GM23338 (cell line): ENCODE data around the gene KRT85. TPM values are rescaled to one million over a fixed set of nuclear protein-coding genes. Genes with fewer than 3 reads are reported as not detected.

Experiments
- ATAC-seq: fragments of 200-7000 bp; cut with Tn5 transposase; 3 replicates; pipeline ENCODE4 v1.9.1; 2020
- DNase-seq: peaks from one replicate; pipeline ENCODE4 v3.0.0-alpha.2; 2015; ENCODE audit warnings: low spot score
- H2AFZ ChIP-seq: fragments of 200-600 bp; sonication (generic); 2 replicates; pipeline ENCODE4 v1.8.0; 2016; ENCODE audit warnings: antibody characterized with exemption, mild to moderate bottlenecking, moderate library complexity
- H3F3A ChIP-seq: fragments of 200-600 bp; sonication (generic); replicated peaks from 2 replicates; pipeline ENCODE4 v1.8.0; 2017; ENCODE audit warnings: antibody characterized with exemption, mixed run types, low read depth
- H3K27ac ChIP-seq: fragments of 200-600 bp; sonication (generic); 2 replicates; pipeline ENCODE4 v1.6.1; 2016; ENCODE audit warnings: low read depth
- H3K27me3 ChIP-seq: fragments of 200-600 bp; sonication (generic); 2 replicates; pipeline ENCODE4 v1.8.0; 2016; ENCODE audit warnings: mild to moderate bottlenecking, mixed run types, moderate library complexity; ENCODE audit not compliant: insufficient read depth
- H3K36me3 ChIP-seq: fragments of 200-600 bp; sonication (generic); 2 replicates; pipeline ENCODE4 v1.8.0; 2016; ENCODE audit warnings: mild to moderate bottlenecking; ENCODE audit not compliant: insufficient read depth
- H3K4me1 ChIP-seq: fragments of 200-600 bp; sonication (generic); 2 replicates; pipeline ENCODE4 v1.8.0; 2016; ENCODE audit warnings: mild to moderate bottlenecking, moderate library complexity; ENCODE audit not compliant: insufficient read depth
- H3K4me2 ChIP-seq: fragments of 200-600 bp; sonication (generic); 2 replicates; pipeline ENCODE4 v1.7.1; 2017; ENCODE audit warnings: mixed run types
- H3K4me3 ChIP-seq: fragments of 200-600 bp; sonication (generic); 2 replicates; pipeline ENCODE4 v1.6.1; 2016; ENCODE audit warnings: mixed run types
- H3K79me2 ChIP-seq: fragments of 200-600 bp; sonication (generic); replicated peaks from 2 replicates; pipeline ENCODE4 v1.8.0; 2017; ENCODE audit warnings: mild to moderate bottlenecking; ENCODE audit not compliant: insufficient read depth
- H3K9me2 ChIP-seq: fragments of 200-600 bp; sonication (generic); 2 replicates; pipeline ENCODE4 v1.8.0; 2017; ENCODE audit not compliant: insufficient read depth
- H4K20me1 ChIP-seq: fragments of 200-600 bp; sonication (generic); replicated peaks from 2 replicates; pipeline ENCODE4 v1.8.0; 2017; ENCODE audit warnings: mild to moderate bottlenecking; ENCODE audit not compliant: insufficient read depth
- H3K27ac Mint-ChIP-seq: 2 replicates; pipeline ENCODE4 v1.8.0; 2020; ENCODE audit warnings: inconsistent platforms, mild to moderate bottlenecking, moderate library complexity, mixed read lengths
- H3K27me3 Mint-ChIP-seq: 3 replicates; pipeline ENCODE4 v1.8.0; 2022; ENCODE audit warnings: low read depth, mild to moderate bottlenecking, moderate library complexity, mixed read lengths, inconsistent platforms; ENCODE audit not compliant: insufficient read depth, poor library complexity
- H3K36me3 Mint-ChIP-seq: 3 replicates; pipeline ENCODE4 v1.8.0; 2021; ENCODE audit warnings: low read depth, mild to moderate bottlenecking, inconsistent platforms, moderate library complexity, mixed read lengths
- H3K4me1 Mint-ChIP-seq: 3 replicates; pipeline ENCODE4 v1.8.0; 2020; ENCODE audit warnings: mild to moderate bottlenecking, inconsistent platforms, mixed read lengths
- H3K4me3 Mint-ChIP-seq: 3 replicates; pipeline ENCODE4 v1.8.0; 2021; ENCODE audit warnings: moderate library complexity, mild to moderate bottlenecking, inconsistent platforms, mixed read lengths
- H3K9me3 Mint-ChIP-seq: 3 replicates; pipeline ENCODE4 v1.8.0; 2020; ENCODE audit warnings: moderate library complexity, mild to moderate bottlenecking, inconsistent platforms, mixed read lengths
- CREB1 ChIP-seq: fragments of 250-450 bp; sonication (Bioruptor Pico); IDR thresholded peaks from 2 replicates; pipeline ENCODE4 v1.5.0; 2020; ENCODE audit warnings: low read depth, mild to moderate bottlenecking, moderate library complexity
- ETS1 ChIP-seq: IDR thresholded peaks from 2 replicates; pipeline ENCODE4 v1.6.1; 2016; ENCODE audit warnings: antibody characterized with exemption
- EZH2 ChIP-seq: fragments of 200-600 bp; sonication (generic); IDR thresholded peaks from one replicate; pipeline ENCODE4 v1.8.0; 2017; ENCODE audit warnings: antibody characterized with exemption, mild to moderate bottlenecking, low read depth; ENCODE audit not compliant: unreplicated experiment
- JUNB ChIP-seq: IDR thresholded peaks from one replicate; pipeline ENCODE4 v1.6.1; 2016; ENCODE audit warnings: antibody characterized with exemption; ENCODE audit not compliant: unreplicated experiment
- NANOG ChIP-seq: IDR thresholded peaks from 2 replicates; pipeline ENCODE4 v1.6.1; 2016; ENCODE audit warnings: antibody characterized with exemption, borderline replicate concordance
- POLR2AphosphoS5 ChIP-seq: IDR thresholded peaks from 2 replicates; pipeline ENCODE4 v1.6.1; 2016; ENCODE audit warnings: antibody characterized with exemption, low read depth
- STAT1 ChIP-seq: IDR thresholded peaks from one replicate; pipeline ENCODE4 v1.6.1; 2016; ENCODE audit warnings: antibody characterized with exemption; ENCODE audit not compliant: unreplicated experiment
- ZNF114 ChIP-seq: fragments of 250-450 bp; sonication (Bioruptor Pico); IDR thresholded peaks from 2 replicates; pipeline ENCODE4 v1.5.0; 2020; ENCODE audit warnings: mild to moderate bottlenecking, moderate library complexity
- ZNF331 ChIP-seq: fragments of 250-450 bp; sonication (Bioruptor Pico); IDR thresholded peaks from 2 replicates; pipeline ENCODE4 v1.5.0; 2020; ENCODE audit warnings: low read depth, mild to moderate bottlenecking, moderate library complexity
- ZNF462 ChIP-seq: fragments of 250-450 bp; sonication (Bioruptor Pico); IDR thresholded peaks from 2 replicates; pipeline ENCODE4 v1.5.0; 2020; ENCODE audit warnings: mild to moderate bottlenecking, moderate library complexity
- polyA plus RNA-seq: library from polyadenylated mRNA; unstranded; fragments of >200 nt; fragmentation: Nextera tagmentation; extraction: Ambion mirVana; gene quantifications from 2 replicates; pipeline ENCODE4 v1.2.1, GENCODE V29; 2016
- total RNA-seq: library from RNA; depleted of rRNA; stranded (reverse); fragments of >200 nt; shearing (Covaris generic); gene quantifications from 2 replicates; pipeline ENCODE4 v1.2.3, GENCODE V29; 2014
- TF ChIP-seq, protein P1 (sequence below), 2 experiments: fragments of 200-600 bp in 1 of 2; sonication (generic) in 1 of 2; conservative IDR thresholded peaks; 2 replicates each; pipeline versions ENCODE4 v1.5.1 to v1.6.1; 2016 to 2017; ENCODE audit warnings: antibody characterized with exemption in 2 of 2, low read depth in 2 of 2, mild to moderate bottlenecking in 2 of 2, moderate library complexity in 1 of 2
- TF ChIP-seq, protein P2 (sequence below): IDR thresholded peaks from one replicate; pipeline ENCODE4 v1.6.1; 2018; ENCODE audit warnings: antibody characterized with exemption; ENCODE audit not compliant: unreplicated experiment

KRT85 gene
- total and polyA plus RNA-seq, 2 experiments from 2014 or later, result not detected

- no peak for TF ChIP-seq ETS1
- TF ChIP-seq NANOG, result no peak
- no peak for TF ChIP-seq JUNB
Observed at GRCh38 chr12:52400906-52401305, 33.6 kb upstream of the KRT85 start (continued).

DNA sequence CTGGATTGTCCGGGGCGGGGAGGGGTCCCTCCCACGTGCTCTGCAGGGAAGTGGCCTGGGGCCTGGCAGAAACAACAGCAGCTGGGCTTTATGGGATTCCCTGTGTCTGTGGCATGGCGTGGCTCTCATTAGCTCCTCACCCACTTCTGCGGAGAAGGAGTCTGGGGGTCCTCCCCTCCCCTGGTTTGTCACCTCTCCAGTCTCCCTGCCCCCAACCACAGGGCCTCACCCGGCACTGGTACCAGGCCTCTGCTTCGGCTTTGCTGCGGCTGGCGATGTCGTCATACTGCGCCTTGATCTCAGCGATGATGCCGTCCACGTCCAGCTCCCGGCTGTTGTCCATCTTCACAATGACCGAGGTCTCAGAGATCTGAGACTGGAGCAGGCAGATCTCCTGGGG lies 32.5 kb upstream of the KRT85 start:
- Histone ChIP-seq H3K9me2 (no peaks in the 10 kb centered on the region), H3K36me3 (no peaks in the 10 kb centered on the region), H3K27me3 (no peaks in the 10 kb centered on the region), H4K20me1 (no peaks in the 10 kb centered on the region), H3K79me2 (no peaks in the 10 kb centered on the region), H3K27ac (no peak overlapping the region), H3K4me2 (no peak overlapping the region), H3F3A (no peaks in the 10 kb centered on the region), H3K4me3 (no peak overlapping the region), H3K4me1 (no peaks in the 10 kb centered on the region), H2AFZ (no peak overlapping the region)
- Mint-ChIP-seq H3K4me1 (peaks cover 10% of the 10 kb centered on the region), H3K4me3 (no peak overlapping the region), H3K36me3 (no peaks in the 10 kb centered on the region), H3K9me3 (no peaks in the 10 kb centered on the region; the same call in 2 of the 3 replicates), H3K27ac (no peak overlapping the region), H3K27me3 (peaks cover 3% of the 10 kb centered on the region)
- DNase-seq (no peak), ATAC-seq (no peak)
- no peak for TF ChIP-seq ZNF114
- no peak for TF ChIP-seq CREB1 (CRISPR knock-in tag)
- TF ChIP-seq, protein P1, sequence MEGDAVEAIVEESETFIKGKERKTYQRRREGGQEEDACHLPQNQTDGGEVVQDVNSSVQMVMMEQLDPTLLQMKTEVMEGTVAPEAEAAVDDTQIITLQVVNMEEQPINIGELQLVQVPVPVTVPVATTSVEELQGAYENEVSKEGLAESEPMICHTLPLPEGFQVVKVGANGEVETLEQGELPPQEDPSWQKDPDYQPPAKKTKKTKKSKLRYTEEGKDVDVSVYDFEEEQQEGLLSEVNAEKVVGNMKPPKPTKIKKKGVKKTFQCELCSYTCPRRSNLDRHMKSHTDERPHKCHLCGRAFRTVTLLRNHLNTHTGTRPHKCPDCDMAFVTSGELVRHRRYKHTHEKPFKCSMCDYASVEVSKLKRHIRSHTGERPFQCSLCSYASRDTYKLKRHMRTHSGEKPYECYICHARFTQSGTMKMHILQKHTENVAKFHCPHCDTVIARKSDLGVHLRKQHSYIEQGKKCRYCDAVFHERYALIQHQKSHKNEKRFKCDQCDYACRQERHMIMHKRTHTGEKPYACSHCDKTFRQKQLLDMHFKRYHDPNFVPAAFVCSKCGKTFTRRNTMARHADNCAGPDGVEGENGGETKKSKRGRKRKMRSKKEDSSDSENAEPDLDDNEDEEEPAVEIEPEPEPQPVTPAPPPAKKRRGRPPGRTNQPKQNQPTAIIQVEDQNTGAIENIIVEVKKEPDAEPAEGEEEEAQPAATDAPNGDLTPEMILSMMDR (conservative IDR thresholded peaks at IDR 0.05; ENCODE audit: low read depth in 2 of 2), result no peak
- TF ChIP-seq ZNF331 (CRISPR knock-in tag), result no peak
- TF ChIP-seq POLR2AphosphoS5, result no peak
- no peak for TF ChIP-seq ZNF462 (CRISPR knock-in tag)
- TF ChIP-seq STAT1, result no peak
- TF ChIP-seq, protein P2, sequence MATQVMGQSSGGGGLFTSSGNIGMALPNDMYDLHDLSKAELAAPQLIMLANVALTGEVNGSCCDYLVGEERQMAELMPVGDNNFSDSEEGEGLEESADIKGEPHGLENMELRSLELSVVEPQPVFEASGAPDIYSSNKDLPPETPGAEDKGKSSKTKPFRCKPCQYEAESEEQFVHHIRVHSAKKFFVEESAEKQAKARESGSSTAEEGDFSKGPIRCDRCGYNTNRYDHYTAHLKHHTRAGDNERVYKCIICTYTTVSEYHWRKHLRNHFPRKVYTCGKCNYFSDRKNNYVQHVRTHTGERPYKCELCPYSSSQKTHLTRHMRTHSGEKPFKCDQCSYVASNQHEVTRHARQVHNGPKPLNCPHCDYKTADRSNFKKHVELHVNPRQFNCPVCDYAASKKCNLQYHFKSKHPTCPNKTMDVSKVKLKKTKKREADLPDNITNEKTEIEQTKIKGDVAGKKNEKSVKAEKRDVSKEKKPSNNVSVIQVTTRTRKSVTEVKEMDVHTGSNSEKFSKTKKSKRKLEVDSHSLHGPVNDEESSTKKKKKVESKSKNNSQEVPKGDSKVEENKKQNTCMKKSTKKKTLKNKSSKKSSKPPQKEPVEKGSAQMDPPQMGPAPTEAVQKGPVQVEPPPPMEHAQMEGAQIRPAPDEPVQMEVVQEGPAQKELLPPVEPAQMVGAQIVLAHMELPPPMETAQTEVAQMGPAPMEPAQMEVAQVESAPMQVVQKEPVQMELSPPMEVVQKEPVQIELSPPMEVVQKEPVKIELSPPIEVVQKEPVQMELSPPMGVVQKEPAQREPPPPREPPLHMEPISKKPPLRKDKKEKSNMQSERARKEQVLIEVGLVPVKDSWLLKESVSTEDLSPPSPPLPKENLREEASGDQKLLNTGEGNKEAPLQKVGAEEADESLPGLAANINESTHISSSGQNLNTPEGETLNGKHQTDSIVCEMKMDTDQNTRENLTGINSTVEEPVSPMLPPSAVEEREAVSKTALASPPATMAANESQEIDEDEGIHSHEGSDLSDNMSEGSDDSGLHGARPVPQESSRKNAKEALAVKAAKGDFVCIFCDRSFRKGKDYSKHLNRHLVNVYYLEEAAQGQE, result no peak
- no peak for TF ChIP-seq ETS1
- TF ChIP-seq EZH2, result no peak
- no peak for TF ChIP-seq JUNB
